Peyer's patch (tissue), 4 donors: ENCODE measurements around the gene ZNF214. TPM values are rescaled to one million over a fixed set of nuclear protein-coding genes. Genes with fewer than 3 reads are reported as not detected.

Experiments
- DNase-seq, 3 donors: peaks; one replicate each; pipeline ENCODE4 v3.0.0-alpha.2; 2017 to 2019
- H3K27ac ChIP-seq, 4 donors: fragments of 200-600 bp; sonication (generic); one replicate each; pipeline ENCODE4 v1.5.1; 2016 to 2019
- H3K27me3 ChIP-seq, 2 donors: fragments of 200-600 bp; sonication (generic); one replicate each; pipeline ENCODE4 v1.5.1; 2019
- H3K36me3 ChIP-seq, 3 donors: fragments of 200-600 bp; sonication (generic); one replicate each; pipeline ENCODE4 v1.5.1; 2016 to 2019
- H3K4me1 ChIP-seq, 4 donors: fragments of 200-600 bp; sonication (generic); one replicate each; pipeline ENCODE4 v1.5.1; 2016 to 2019
- H3K4me3 ChIP-seq, 4 donors: fragments of 200-600 bp; sonication (generic); 1 replicate in 3 of 4; 2 replicates in 1 of 4; pipeline ENCODE4 v1.5.1; 2016 to 2019; ENCODE audit warnings: mild to moderate bottlenecking in 1 of 4
- H3K9me3 ChIP-seq, 4 donors: fragments of 200-600 bp; sonication (generic); one replicate each; pipeline ENCODE4 v1.5.1; 2016 to 2019; ENCODE audit warnings: mild to moderate bottlenecking in 1 of 4
- CTCF ChIP-seq, 6 experiments: fragments of 450-650 bp in 4 of 6; fragments of 200-600 bp in 2 of 6; sonication (generic) in 1 of 6; IDR thresholded peaks; one replicate each; pipeline ENCODE4 v1.5.1; 2017 to 2019; ENCODE audit warnings: antibody characterized with exemption in 6 of 6, mild to moderate bottlenecking in 3 of 6, moderate library complexity in 1 of 6
- POLR2A ChIP-seq, 2 donors: fragments of 450-650 bp; IDR thresholded peaks; one replicate each; pipeline ENCODE4 v1.5.1; 2017; ENCODE audit warnings: antibody characterized with exemption in 2 of 2, mild to moderate bottlenecking in 2 of 2, moderate library complexity in 2 of 2
- total RNA-seq, 4 donors: library from RNA; depleted of rRNA; stranded (reverse); fragments of >200 nt; gene quantifications; one replicate each; pipeline ENCODE4 v1.1.0, GENCODE V29; 2016

Gene ZNF214
- total RNA-seq, 4 donors from 2014 or later = 0.76 to 3.3 (median 1.7) TPM

GRCh38 chr11:7028141-7028540, 8.0 kb upstream of the ZNF214 start:
- no peak for TF ChIP-seq POLR2A (IDR thresholded peaks at IDR 0.05)
- no peak for TF ChIP-seq CTCF (IDR thresholded peaks at IDR 0.05)
- DNase-seq = no peak

DNA sequence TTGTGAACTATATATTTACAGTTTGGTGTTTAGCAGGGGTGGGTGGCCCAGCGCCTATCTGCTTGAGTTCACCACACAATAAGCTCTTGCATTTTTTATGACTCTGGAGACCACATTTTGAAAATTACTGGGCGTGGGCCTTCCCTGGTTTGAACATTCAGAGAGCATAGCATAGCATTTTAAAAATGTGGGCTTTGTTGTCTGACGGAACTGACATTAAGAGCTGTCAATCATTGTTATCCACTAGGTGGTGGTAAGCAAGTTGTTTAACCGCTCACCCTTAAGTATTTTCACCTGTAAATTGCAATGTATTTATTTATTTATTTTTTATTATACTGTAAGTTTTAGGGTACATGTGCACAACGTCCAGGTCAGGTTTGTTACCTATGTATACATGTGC, 1.2 kb upstream of the ZNF214 start:
- Histone ChIP-seq H3K27ac (no peak overlapping the region), H3K4me1 (peaks cover 0 to 3% (median 0%) of the 10 kb centered on the region in 4 donors), H3K27me3 (no peaks in the 10 kb centered on the region), H3K36me3 (no peaks in the 10 kb centered on the region), H3K9me3 (no peaks in the 10 kb centered on the region), H3K4me3 (no peak overlapping the region)
- TF ChIP-seq CTCF (IDR thresholded peaks at IDR 0.05) (no peak), POLR2A (IDR thresholded peaks at IDR 0.05) (no peak)
- DNase-seq = no peak

More at GRCh38 chr11:7028141-7028540, 8.0 kb upstream of the ZNF214 start:
- H3K27me3 ChIP-seq = no peaks in the 10 kb centered on the region
- no peak overlapping the region for H3K4me3 ChIP-seq
- H3K27ac ChIP-seq = no peak overlapping the region
- no peaks in the 10 kb centered on the region for H3K4me1 ChIP-seq
- no peaks in the 10 kb centered on the region for H3K36me3 ChIP-seq
- H3K9me3 ChIP-seq = no peaks in the 10 kb centered on the region

GRCh38 chr11:7019500-7020182, 505 bp downstream of the ZNF214 start:
- peak overlapping the region; percentile 29 to 82 (median 58) for H3K4me3 ChIP-seq
- H3K27me3 ChIP-seq = no peaks in the 10 kb centered on the region
- peak overlapping the region in 3 of 4 donors; percentile 41 to 73 (median 73) for H3K27ac ChIP-seq
- no peaks in the 10 kb centered on the region for H3K36me3 ChIP-seq
- DNase-seq = no peak
- H3K9me3 ChIP-seq = no peaks in the 10 kb centered on the region
- H3K4me1 ChIP-seq = peaks cover 0 to 3% (median 0%) of the 10 kb centered on the region in 4 donors
- no peak for TF ChIP-seq CTCF (IDR thresholded peaks at IDR 0.05)
- no peak for TF ChIP-seq POLR2A (IDR thresholded peaks at IDR 0.05)

DNA sequence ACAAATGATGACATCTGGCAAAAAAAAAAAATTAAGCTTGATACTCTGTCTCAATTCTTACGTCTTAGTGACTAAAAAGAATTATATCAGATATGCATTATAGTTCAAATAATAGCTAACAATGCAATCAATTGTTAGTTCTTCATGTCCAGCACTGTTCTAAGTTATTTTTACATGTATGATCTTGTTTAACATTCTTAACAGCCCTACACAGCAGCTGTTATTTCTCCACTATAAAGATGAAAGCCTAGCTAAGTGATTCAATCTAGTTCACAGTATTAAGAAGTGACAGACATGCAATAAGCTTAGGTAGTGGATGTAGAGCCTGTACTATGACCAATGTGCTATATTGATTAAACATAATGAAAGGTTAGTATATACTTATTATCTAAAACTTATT, 4.1 kb downstream of the ZNF214 start:
- Histone ChIP-seq H3K9me3 (no peaks in the 10 kb centered on the region), H3K4me1 (peaks cover 0 to 3% (median 0%) of the 10 kb centered on the region in 4 donors), H3K36me3 (no peaks in the 10 kb centered on the region), H3K4me3 (no peak overlapping the region), H3K27me3 (no peaks in the 10 kb centered on the region), H3K27ac (no peak overlapping the region)
- DNase-seq = no peak
- no peak for TF ChIP-seq POLR2A (IDR thresholded peaks at IDR 0.05)
- no peak for TF ChIP-seq CTCF (IDR thresholded peaks at IDR 0.05)

DNA sequence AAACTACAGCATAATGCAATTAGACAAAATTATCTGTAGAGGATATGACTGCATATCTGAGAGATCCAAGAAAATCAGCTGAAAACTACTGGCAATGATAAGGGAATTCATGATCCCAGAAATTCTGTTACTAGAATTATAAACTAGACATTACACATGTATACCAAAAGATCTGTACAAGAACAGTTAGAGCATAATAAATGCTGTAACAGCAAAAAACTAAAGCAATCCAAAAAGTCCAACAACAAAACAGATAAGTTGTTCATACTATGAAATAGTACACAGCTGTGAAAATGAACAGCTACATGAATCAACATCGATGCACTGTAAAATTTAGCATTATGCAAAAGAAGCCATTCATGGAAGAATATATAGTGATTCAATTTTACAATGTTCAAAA, 6.0 kb downstream of the ZNF214 start:
- no peak for DNase-seq
- Histone ChIP-seq H3K36me3 (no peaks in the 10 kb centered on the region), H3K4me1 (no peaks in the 10 kb centered on the region), H3K27me3 (no peaks in the 10 kb centered on the region), H3K4me3 (no peak overlapping the region), H3K9me3 (no peaks in the 10 kb centered on the region), H3K27ac (no peak overlapping the region)
- TF ChIP-seq POLR2A (IDR thresholded peaks at IDR 0.05) = no peak
- no peak for TF ChIP-seq CTCF (IDR thresholded peaks at IDR 0.05)
